ENCODE measurements around the gene AP4B1. TPM values are rescaled to one million over a fixed set of nuclear protein-coding genes. Genes with fewer than 3 reads are reported as not detected.
A peak's percentile ranks its signal among the peaks of the same experiment; 100 is the strongest.

The AP4B1 gene
- total RNA-seq, 1 experiment from 2014 or later, result 20.4 TPM

DNA sequence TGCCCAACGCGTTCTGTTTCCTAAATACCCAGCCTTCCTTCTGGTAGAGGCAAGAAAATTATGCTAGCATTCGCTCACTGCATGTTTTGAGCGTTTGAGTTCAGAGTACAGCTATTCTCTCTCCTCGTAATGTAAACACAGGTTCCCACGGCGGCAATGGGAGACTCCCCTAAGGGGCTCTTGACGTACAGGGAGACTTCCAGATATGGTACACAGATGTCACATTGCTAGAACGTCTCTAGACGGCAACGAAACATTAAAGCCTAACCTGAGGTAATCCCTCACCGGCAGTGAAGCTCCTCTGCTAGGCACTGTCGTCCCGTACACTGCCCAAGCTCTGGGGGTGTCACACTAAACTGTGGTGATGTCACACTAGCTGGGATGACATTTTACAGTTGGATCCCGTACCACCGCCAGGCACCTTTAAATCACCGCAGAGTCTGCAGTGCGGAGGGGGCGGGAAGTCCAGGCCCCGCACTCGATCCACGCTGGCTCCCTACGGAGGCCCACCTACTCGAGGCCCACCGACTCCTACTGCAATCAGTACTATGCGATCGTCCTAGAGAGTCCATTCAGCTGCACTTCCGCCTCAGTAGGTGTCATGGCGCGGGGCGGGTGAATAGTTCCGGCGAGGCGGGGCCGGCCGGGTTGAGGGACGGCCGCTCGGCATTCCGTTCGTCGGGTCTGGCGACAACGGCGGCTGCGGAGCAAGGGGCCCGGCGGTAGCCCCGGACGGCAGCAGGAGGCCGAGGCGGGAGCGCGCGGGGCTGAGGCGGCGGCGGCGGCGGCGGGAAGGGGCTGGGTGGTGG lies 24.5 kb upstream of the AP4B1 start, which contains the start of gene HIPK1:
TSS of gene HIPK1 (plus strand) at position 384 of the 809 bp plus-strand sequence.
- TSS peak; percentile 50 for BruUV-seq (replicated peaks)

DNA sequence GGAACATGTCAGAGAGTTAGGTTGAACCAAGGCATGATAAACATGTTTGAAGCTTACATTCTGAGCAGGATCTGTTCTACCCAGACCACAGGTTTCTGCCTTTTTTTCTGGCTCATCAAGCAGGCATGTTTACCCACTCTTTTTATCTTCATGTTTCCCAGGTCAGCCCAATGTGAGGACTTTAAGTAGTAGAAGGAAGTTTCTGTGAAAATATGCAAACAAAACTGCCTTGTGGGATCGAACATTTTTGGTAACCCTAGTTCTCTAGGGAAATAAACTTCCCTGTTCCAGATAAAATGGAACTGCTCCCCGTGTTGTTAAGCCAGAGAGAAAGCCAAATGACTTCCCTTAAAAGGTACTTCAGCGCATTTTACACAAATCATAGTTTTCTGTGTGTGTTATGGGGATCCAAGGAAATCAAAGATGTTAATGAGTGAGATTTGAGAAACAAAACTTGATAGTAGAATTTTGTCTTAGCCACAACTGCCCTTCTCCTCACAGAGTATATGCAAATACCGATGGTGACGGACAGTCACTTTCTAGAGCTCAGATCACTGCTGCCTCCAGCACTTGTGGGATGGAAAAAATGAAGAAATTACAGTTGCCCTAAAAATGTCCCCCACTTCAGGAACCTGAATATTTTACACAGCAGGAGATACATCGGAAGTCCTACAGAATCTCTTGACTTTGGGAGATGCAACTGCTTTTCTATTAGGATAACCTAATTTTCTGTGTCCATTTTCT lies 23.8 kb upstream of the AP4B1 start:
- peaks cover 40% of the 10 kb centered on the region for H3K4me1 Mint-ChIP-seq (ENCODE audit: insufficient read depth, unreplicated experiment)
- intact Hi-C loops (cut with micrococcal nuclease), result no loop called here
- TF ChIP-seq, protein P1, sequence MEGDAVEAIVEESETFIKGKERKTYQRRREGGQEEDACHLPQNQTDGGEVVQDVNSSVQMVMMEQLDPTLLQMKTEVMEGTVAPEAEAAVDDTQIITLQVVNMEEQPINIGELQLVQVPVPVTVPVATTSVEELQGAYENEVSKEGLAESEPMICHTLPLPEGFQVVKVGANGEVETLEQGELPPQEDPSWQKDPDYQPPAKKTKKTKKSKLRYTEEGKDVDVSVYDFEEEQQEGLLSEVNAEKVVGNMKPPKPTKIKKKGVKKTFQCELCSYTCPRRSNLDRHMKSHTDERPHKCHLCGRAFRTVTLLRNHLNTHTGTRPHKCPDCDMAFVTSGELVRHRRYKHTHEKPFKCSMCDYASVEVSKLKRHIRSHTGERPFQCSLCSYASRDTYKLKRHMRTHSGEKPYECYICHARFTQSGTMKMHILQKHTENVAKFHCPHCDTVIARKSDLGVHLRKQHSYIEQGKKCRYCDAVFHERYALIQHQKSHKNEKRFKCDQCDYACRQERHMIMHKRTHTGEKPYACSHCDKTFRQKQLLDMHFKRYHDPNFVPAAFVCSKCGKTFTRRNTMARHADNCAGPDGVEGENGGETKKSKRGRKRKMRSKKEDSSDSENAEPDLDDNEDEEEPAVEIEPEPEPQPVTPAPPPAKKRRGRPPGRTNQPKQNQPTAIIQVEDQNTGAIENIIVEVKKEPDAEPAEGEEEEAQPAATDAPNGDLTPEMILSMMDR (IDR thresholded peaks at IDR 0.05; ENCODE audit: unreplicated experiment), result no peak
- BruUV-seq (replicated peaks), result no TSS peak
- POLR2A ChIA-PET, result interaction anchor here (0.5 to 9.2 kb wide), 15 partner anchors 8 to 829 kb away, joined by 3 to 228 read pairs (median 5); partner anchors contain the start of genes AP4B1, CSDE1, DCLRE1B and OLFML3
- H3K27me3 Mint-ChIP-seq (ENCODE audit: insufficient read depth, unreplicated experiment), result no peaks in the 10 kb centered on the region
- H3K36me3 Mint-ChIP-seq (ENCODE audit: insufficient read depth, unreplicated experiment), result peaks cover 4% of the 10 kb centered on the region
- no peak for DNase-seq (ENCODE audit: unreplicated experiment)
- CTCF ChIA-PET, result interaction anchor here (0.6 to 5.3 kb wide), 7 partner anchors 15 to 1212 kb away, joined by 3 to 48 read pairs (median 4); partner anchors contain the start of genes AP4B1 and DCLRE1B
- H3K9me3 Mint-ChIP-seq (ENCODE audit: unreplicated experiment), result no peaks in the 10 kb centered on the region
- peak overlapping the region; percentile 97 for H3K27ac Mint-ChIP-seq (ENCODE audit: low read depth, unreplicated experiment)
- H3K4me3 Mint-ChIP-seq (ENCODE audit: unreplicated experiment), result peak overlapping the region; percentile 95

More for the DNA sequence above, 24.5 kb upstream of the AP4B1 start, which contains the start of gene HIPK1:
- H3K9me3 Mint-ChIP-seq (ENCODE audit: unreplicated experiment), result no peaks in the 10 kb centered on the region
- ChIA-PET CTCF (interaction anchor here (0.5 to 5.3 kb wide), 11 partner anchors 9 to 1213 kb away, joined by 3 to 48 read pairs (median 6); partner anchors contain the start of genes AP4B1 and DCLRE1B), POLR2A (interaction anchor here (0.7 to 9.2 kb wide), 18 partner anchors 9 to 828 kb away, joined by 3 to 228 read pairs (median 6); partner anchors contain the start of genes AP4B1, CSDE1, DCLRE1B and OLFML3)
- H3K27ac Mint-ChIP-seq (ENCODE audit: low read depth, unreplicated experiment), result peak within 1 kb of the TSS; percentile 97
- H3K36me3 Mint-ChIP-seq (ENCODE audit: insufficient read depth, unreplicated experiment), result peaks cover 9% of the 10 kb centered on the region
- H3K4me1 Mint-ChIP-seq (ENCODE audit: insufficient read depth, unreplicated experiment), result peaks cover 47% of the 10 kb centered on the region
- intact Hi-C loops (cut with micrococcal nuclease), result loop anchor here (1.0 kb wide), 1 partner anchor 24 kb away; the partner anchor contains the start of gene DCLRE1B
- DNase-seq (ENCODE audit: unreplicated experiment), result peak; percentile 89
- TF ChIP-seq, protein P1 (IDR thresholded peaks at IDR 0.05; ENCODE audit: unreplicated experiment), result no peak
- no peaks in the 10 kb centered on the region for H3K27me3 Mint-ChIP-seq (ENCODE audit: insufficient read depth, unreplicated experiment)
- H3K4me3 Mint-ChIP-seq (ENCODE audit: unreplicated experiment), result peak within 1 kb of the TSS; percentile 95

DNA sequence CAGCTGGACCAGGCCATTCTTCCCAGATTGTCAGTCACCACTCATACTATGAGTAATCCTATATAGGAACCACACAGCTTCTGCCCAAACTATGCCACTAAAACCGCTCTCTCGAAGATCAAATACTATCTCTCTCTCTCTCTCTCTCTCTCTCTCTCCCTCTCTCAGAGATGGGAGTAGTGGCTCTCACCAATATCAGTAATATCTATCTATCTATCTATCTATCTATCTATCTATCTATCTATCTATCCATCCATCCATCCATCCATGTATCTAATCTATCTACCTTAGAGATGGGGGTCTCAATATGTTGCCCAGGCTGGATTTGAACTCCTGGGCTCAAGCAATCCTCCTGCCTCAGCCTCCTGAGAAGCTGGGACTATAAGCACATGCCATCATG lies 19.9 kb upstream of the AP4B1 start:
- no peak for DNase-seq (ENCODE audit: unreplicated experiment)
- H3K9me3 Mint-ChIP-seq (ENCODE audit: unreplicated experiment), result no peaks in the 10 kb centered on the region
- ChIA-PET POLR2A (interaction anchor here (0.5 to 9.2 kb wide), 3 partner anchors 17 to 844 kb away, joined by 3 to 228 read pairs (median 3); partner anchors contain the start of genes AP4B1 and DCLRE1B), CTCF (interaction anchor here (0.6 to 1.0 kb wide), 3 partner anchors 12 to 980 kb away, joined by 3 read pairs; no protein-coding TSS in a partner anchor)
- H3K4me3 Mint-ChIP-seq (ENCODE audit: unreplicated experiment), result no peak overlapping the region
- H3K27me3 Mint-ChIP-seq (ENCODE audit: insufficient read depth, unreplicated experiment), result no peaks in the 10 kb centered on the region
- peaks cover 13% of the 10 kb centered on the region for H3K4me1 Mint-ChIP-seq (ENCODE audit: insufficient read depth, unreplicated experiment)
- TF ChIP-seq, protein P1 (IDR thresholded peaks at IDR 0.05; ENCODE audit: unreplicated experiment), result no peak
- H3K27ac Mint-ChIP-seq (ENCODE audit: low read depth, unreplicated experiment), result no peak overlapping the region
- intact Hi-C loops (cut with micrococcal nuclease), result no loop called here
- BruUV-seq (replicated peaks), result no TSS peak
- no peaks in the 10 kb centered on the region for H3K36me3 Mint-ChIP-seq (ENCODE audit: insufficient read depth, unreplicated experiment)

Measured in MCF 10A (cell line).